Smooth muscle cell (in vitro differentiated cells): ENCODE data around the gene ARHGAP30. TPM values are rescaled to one million over a fixed set of nuclear protein-coding genes. Genes with fewer than 3 reads are reported as not detected.

Source experiments
- DNase-seq: peaks from one replicate; lab custom pipeline; 2025; ENCODE audit not compliant: unreplicated experiment; lab: John Stamatoyannopoulos, UW
- H2AFZ ChIP-seq: fragments of 200-600 bp; sonication (generic); 2 replicates; pipeline ENCODE4 v1.6.0; 2016; ENCODE audit warnings: antibody characterized with exemption, low read depth, mild to moderate bottlenecking
- H3F3A ChIP-seq: fragments of 200-600 bp; sonication (generic); 2 replicates; pipeline ENCODE4 v1.6.0; 2017; ENCODE audit warnings: antibody characterized with exemption, low read depth
- H3K27ac ChIP-seq: fragments of 200-600 bp; sonication (generic); 2 replicates; pipeline ENCODE4 v1.5.1; 2016; ENCODE audit warnings: low read depth, mild to moderate bottlenecking
- H3K27me3 ChIP-seq: fragments of 200-600 bp; sonication (generic); 2 replicates; pipeline ENCODE4 v1.6.1; 2016; ENCODE audit warnings: low read depth, mild to moderate bottlenecking
- H3K36me3 ChIP-seq: fragments of 200-600 bp; sonication (generic); 2 replicates; pipeline ENCODE4 v1.5.1; 2016; ENCODE audit warnings: low read depth
- H3K4me1 ChIP-seq: fragments of 200-600 bp; sonication (generic); 2 replicates; pipeline ENCODE4 v1.5.1; 2016; ENCODE audit warnings: low read depth
- H3K4me2 ChIP-seq: fragments of 200-600 bp; sonication (generic); 2 replicates; pipeline ENCODE4 v1.6.0; 2016; ENCODE audit warnings: mild to moderate bottlenecking
- H3K4me3 ChIP-seq: fragments of 200-600 bp; sonication (generic); 2 replicates; pipeline ENCODE4 v1.5.1; 2016; ENCODE audit warnings: mild to moderate bottlenecking
- H3K79me2 ChIP-seq: fragments of 200-600 bp; sonication (generic); 2 replicates; pipeline ENCODE4 v1.6.0; 2016; ENCODE audit warnings: low read depth, mild to moderate bottlenecking
- H3K9ac ChIP-seq: fragments of 200-600 bp; sonication (generic); 2 replicates; pipeline ENCODE4 v1.6.0; 2016; ENCODE audit warnings: low read depth
- H3K9me3 ChIP-seq: fragments of 200-600 bp; sonication (generic); replicated peaks from 2 replicates; pipeline ENCODE4 v1.5.1; 2016; ENCODE audit warnings: low read depth
- H4K20me1 ChIP-seq: fragments of 200-600 bp; sonication (generic); 2 replicates; pipeline ENCODE4 v1.6.0; 2016; ENCODE audit warnings: low read depth
- WGBS: methylation state at CpG from one replicate; pipeline ENCODE4 v1.1.7; 2016; ENCODE audit warnings: low lambda C conversion rate; 5-methylcytosine and 5-hydroxymethylcytosine counted together
- polyA plus RNA-seq: library from polyadenylated mRNA; unstranded; fragments of >200 nt; fragmentation: Nextera tagmentation; extraction: Ambion mirVana; gene quantifications from 2 replicates; pipeline ENCODE4 v1.2.1, GENCODE V29; 2016
- total RNA-seq: library from RNA; depleted of rRNA; stranded (reverse); fragments of >200 nt; gene quantifications from 2 replicates; pipeline ENCODE4 v1.2.3, GENCODE V29; 2014
- TF ChIP-seq, protein P1 (sequence below): fragments of 200-600 bp; sonication (generic); IDR thresholded peaks from 2 replicates; pipeline ENCODE4 v1.5.1; 2017; ENCODE audit warnings: borderline replicate concordance, mild to moderate bottlenecking, antibody characterized with exemption; ENCODE audit not compliant: insufficient read depth, poor library complexity, severe bottlenecking

The ARHGAP30 gene
- total and polyA plus RNA-seq, 2 experiments from 2014 or later: 0.13 to 1.2 TPM

DNA sequence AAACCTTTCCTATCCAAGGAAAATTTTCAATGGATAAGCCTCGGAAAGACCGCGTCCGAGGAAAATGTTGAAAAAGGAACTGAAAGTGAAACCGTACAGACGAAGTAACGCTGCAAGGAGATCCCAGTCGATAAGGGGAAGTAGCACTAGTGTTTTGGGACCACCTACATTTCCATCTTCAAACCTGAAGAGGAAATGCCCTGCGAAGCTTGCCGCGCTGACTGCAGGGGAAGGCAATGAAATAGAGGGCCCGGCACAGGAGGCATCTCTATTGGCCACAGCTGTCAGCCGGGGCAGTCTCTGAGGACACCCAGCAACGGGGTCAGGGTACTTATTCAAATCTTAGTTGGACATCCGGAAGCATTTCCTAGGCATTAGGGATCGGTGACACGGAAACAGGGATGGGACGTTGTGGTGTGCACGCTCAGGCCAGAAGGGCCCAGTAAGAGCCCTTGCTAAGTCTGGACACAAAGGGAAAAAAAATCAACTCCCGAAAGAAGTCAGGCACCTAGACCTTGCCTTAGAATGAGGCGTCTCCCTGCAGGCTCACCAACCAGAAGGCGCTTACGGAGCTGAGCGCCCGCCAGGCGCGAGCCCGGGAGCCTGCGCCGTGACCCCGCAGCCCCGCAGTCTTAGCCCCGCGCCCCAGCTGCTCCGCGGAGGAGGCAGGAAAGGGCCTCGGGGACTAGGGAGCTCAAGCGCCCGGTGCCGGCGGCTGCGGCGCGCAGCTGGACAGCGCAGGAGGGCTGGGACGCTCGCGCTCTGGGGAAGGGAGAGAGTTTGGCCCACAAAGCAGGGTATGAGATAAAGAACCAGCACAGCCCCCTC is 24.6 kb downstream of the ARHGAP30 start:
- H4K20me1 ChIP-seq: peaks cover 9% of the 10 kb centered on the region
- H3K79me2 ChIP-seq: peaks cover 13% of the 10 kb centered on the region
- 2% methylated on average over 48 of the region's 48 CpGs for WGBS
- peak overlapping the region; percentile 60 for H3K4me3 ChIP-seq
- peak overlapping the region; percentile 94 for H3K27ac ChIP-seq
- H3K36me3 ChIP-seq: no peaks in the 10 kb centered on the region
- H3F3A ChIP-seq: no peaks in the 10 kb centered on the region
- H3K9ac ChIP-seq: peak overlapping the region; percentile 83
- peak overlapping the region; percentile 91 for H2AFZ ChIP-seq
- DNase-seq: no peak
- no peaks in the 10 kb centered on the region for H3K27me3 ChIP-seq
- H3K9me3 ChIP-seq: no peaks in the 10 kb centered on the region
- H3K4me1 ChIP-seq: peaks cover 13% of the 10 kb centered on the region
- H3K4me2 ChIP-seq: peak overlapping the region; percentile 86
- TF ChIP-seq, protein P1, sequence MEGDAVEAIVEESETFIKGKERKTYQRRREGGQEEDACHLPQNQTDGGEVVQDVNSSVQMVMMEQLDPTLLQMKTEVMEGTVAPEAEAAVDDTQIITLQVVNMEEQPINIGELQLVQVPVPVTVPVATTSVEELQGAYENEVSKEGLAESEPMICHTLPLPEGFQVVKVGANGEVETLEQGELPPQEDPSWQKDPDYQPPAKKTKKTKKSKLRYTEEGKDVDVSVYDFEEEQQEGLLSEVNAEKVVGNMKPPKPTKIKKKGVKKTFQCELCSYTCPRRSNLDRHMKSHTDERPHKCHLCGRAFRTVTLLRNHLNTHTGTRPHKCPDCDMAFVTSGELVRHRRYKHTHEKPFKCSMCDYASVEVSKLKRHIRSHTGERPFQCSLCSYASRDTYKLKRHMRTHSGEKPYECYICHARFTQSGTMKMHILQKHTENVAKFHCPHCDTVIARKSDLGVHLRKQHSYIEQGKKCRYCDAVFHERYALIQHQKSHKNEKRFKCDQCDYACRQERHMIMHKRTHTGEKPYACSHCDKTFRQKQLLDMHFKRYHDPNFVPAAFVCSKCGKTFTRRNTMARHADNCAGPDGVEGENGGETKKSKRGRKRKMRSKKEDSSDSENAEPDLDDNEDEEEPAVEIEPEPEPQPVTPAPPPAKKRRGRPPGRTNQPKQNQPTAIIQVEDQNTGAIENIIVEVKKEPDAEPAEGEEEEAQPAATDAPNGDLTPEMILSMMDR: no peak

GRCh38 chr1:161044535-161044907 is 25.2 kb downstream of the ARHGAP30 start:
- Histone ChIP-seq H3K36me3 (no peaks in the 10 kb centered on the region), H3K79me2 (peaks cover 13% of the 10 kb centered on the region), H3K4me3 (peak overlapping the region; percentile 60), H3K9ac (peak overlapping the region; percentile 83), H3F3A (no peaks in the 10 kb centered on the region), H3K27ac (peak overlapping the region; percentile 94), H3K4me1 (peaks cover 13% of the 10 kb centered on the region), H2AFZ (peak overlapping the region; percentile 8), H3K27me3 (no peaks in the 10 kb centered on the region), H3K9me3 (no peaks in the 10 kb centered on the region), H3K4me2 (peak overlapping the region; percentile 86), H4K20me1 (peaks cover 9% of the 10 kb centered on the region)
- TF ChIP-seq, protein P1: no peak
- no peak for DNase-seq

DNA sequence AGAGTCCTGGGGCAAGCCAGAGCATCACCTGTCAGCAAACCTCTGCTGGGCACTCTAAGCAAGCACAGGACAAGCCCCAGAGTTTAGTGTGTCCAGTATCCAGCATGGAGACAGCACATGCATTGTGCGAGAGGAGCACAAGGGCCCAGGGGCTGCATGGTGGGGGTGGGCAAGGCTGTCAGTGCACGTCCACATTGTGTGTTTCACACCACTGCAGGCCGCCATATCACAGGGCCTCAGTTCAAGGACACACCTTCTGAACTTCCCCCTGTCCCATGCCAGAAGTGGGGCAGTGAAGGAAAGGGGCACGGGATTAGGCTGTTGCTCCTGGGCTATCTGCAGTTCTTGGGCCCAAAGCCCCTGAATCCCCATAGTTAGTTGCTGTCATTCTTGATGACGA is 30.1 kb downstream of the ARHGAP30 start:
- H4K20me1 ChIP-seq: peaks cover 6% of the 10 kb centered on the region
- H3K79me2 ChIP-seq: peaks cover 9% of the 10 kb centered on the region
- H3K4me1 ChIP-seq: peaks cover 17% of the 10 kb centered on the region
- WGBS: 81% methylated on average over 5 of the region's 5 CpGs
- H3K36me3 ChIP-seq: no peaks in the 10 kb centered on the region
- no peaks in the 10 kb centered on the region for H3K9me3 ChIP-seq
- no peak overlapping the region for H3K4me3 ChIP-seq
- no peak overlapping the region for H2AFZ ChIP-seq
- H3F3A ChIP-seq: no peaks in the 10 kb centered on the region
- TF ChIP-seq, protein P1: no peak
- no peak overlapping the region for H3K4me2 ChIP-seq
- DNase-seq: no peak
- H3K9ac ChIP-seq: no peak overlapping the region
- H3K27me3 ChIP-seq: no peaks in the 10 kb centered on the region
- no peak overlapping the region for H3K27ac ChIP-seq

DNA sequence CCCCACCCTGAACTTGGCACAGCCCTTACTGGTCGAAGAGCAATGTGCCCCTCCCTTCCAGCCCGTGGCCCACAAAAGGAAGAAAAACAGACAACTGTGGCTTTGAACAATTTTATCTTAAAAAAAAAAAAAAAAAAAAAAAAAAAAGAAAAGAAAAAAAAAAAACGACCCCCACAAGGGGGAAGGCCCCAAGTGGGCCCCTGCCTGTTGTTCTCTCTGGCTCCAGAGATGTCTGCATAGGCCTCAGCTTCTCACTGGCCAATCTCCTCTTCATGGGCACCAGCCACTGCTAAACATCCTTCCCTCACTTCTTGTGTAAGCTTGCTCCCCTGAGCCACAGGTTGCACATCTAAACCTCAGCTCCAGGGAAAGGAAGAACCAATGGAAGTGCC is 30.5 kb downstream of the ARHGAP30 start:
- Histone ChIP-seq H4K20me1 (peaks cover 2% of the 10 kb centered on the region), H3K9ac (no peak overlapping the region), H3K79me2 (peaks cover 5% of the 10 kb centered on the region), H3K4me2 (peak overlapping the region; percentile 88), H3F3A (no peaks in the 10 kb centered on the region), H2AFZ (no peak overlapping the region), H3K4me3 (peak overlapping the region; percentile 63), H3K27me3 (no peaks in the 10 kb centered on the region), H3K27ac (no peak overlapping the region), H3K9me3 (no peaks in the 10 kb centered on the region), H3K36me3 (no peaks in the 10 kb centered on the region), H3K4me1 (peaks cover 13% of the 10 kb centered on the region)
- no peak for DNase-seq
- WGBS: 37% methylated on average over 3 of the region's 3 CpGs
- TF ChIP-seq, protein P1: no peak
